ENCODE results near the gene ATP9A.

DNA sequence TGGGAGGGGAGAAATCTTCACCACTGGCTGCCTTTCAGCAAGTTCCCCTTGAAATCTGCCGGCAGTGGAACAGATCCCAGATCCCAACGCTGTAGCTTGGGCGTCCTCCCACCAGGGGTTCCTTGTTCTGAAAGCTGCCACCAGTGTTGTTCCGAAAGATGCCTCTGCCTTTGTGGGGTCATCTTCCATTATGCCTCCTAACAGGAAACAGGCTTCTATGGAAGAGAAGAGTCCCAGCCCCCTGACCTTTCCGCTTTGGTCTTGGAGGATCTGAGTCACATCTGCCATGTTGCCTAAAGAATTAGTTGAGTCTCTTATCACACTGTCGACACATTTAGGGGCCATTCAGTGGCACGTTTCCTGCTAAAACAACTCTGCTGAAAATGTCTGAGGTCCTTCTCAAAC lies 168.2 kb downstream of the ATP9A start:
- TF ChIP-seq, protein P1, sequence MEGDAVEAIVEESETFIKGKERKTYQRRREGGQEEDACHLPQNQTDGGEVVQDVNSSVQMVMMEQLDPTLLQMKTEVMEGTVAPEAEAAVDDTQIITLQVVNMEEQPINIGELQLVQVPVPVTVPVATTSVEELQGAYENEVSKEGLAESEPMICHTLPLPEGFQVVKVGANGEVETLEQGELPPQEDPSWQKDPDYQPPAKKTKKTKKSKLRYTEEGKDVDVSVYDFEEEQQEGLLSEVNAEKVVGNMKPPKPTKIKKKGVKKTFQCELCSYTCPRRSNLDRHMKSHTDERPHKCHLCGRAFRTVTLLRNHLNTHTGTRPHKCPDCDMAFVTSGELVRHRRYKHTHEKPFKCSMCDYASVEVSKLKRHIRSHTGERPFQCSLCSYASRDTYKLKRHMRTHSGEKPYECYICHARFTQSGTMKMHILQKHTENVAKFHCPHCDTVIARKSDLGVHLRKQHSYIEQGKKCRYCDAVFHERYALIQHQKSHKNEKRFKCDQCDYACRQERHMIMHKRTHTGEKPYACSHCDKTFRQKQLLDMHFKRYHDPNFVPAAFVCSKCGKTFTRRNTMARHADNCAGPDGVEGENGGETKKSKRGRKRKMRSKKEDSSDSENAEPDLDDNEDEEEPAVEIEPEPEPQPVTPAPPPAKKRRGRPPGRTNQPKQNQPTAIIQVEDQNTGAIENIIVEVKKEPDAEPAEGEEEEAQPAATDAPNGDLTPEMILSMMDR (IDR thresholded peaks at IDR 0.05), result no peak
- TF ChIP-seq POLR2AphosphoS5 (IDR thresholded peaks at IDR 0.05), result no peak
- TF ChIP-seq POLR2A (IDR thresholded peaks at IDR 0.05), result no peak
